HepG2 (cell line): ENCODE data around the gene HID1. TPM values are rescaled to one million over a fixed set of nuclear protein-coding genes. Genes with fewer than 3 reads are reported as not detected.

Experiments
- CHCHD3 ChIP-seq: sonication (generic); formaldehyde crosslinking; IDR thresholded peaks from 2 replicates; pipeline ENCODE4 v1.8.0; 2022; ENCODE audit warnings: mild to moderate bottlenecking, missing genetic modification reagents, moderate library complexity
- IRF2 ChIP-seq: IDR thresholded peaks from 2 replicates; pipeline ENCODE4 v1.6.1; 2018; ENCODE audit warnings: missing genetic modification reagents, missing compliant biosample characterization
- MXI1 ChIP-seq: IDR thresholded peaks from 3 replicates; pipeline ENCODE4 v1.6.1; 2012; ENCODE audit warnings: low read depth, low read length, inconsistent platforms, borderline replicate concordance
- RCOR2 ChIP-seq: IDR thresholded peaks from 2 replicates; pipeline ENCODE4 v1.6.1; 2016; ENCODE audit warnings: missing biosample characterization, missing genetic modification reagents
- ZNF121 ChIP-seq: sonication (generic); formaldehyde crosslinking; IDR thresholded peaks from 2 replicates; pipeline ENCODE4 v1.5.0; 2020; ENCODE audit warnings: mild to moderate bottlenecking, missing genetic modification reagents
- ZNF224 ChIP-seq: sonication (generic); formaldehyde crosslinking; IDR thresholded peaks from 2 replicates; pipeline ENCODE4 v1.5.0; 2020; ENCODE audit warnings: mild to moderate bottlenecking, missing genetic modification reagents
- ZNF331 ChIP-seq: sonication (generic); formaldehyde crosslinking; IDR thresholded peaks from 2 replicates; pipeline ENCODE4 v1.4.0; 2020; ENCODE audit warnings: missing genetic modification reagents
- ZNF430 ChIP-seq: sonication (generic); formaldehyde crosslinking; IDR thresholded peaks from 2 replicates; pipeline ENCODE4 v1.9.0; 2021; ENCODE audit warnings: mild to moderate bottlenecking, missing genetic modification reagents
- ZNF501 ChIP-seq: sonication (generic); formaldehyde crosslinking; IDR thresholded peaks from 2 replicates; pipeline ENCODE4 v1.5.1; 2020; ENCODE audit warnings: mild to moderate bottlenecking, moderate library complexity, missing genetic modification reagents
- ZNF576 ChIP-seq: sonication (generic); formaldehyde crosslinking; IDR thresholded peaks from 2 replicates; pipeline ENCODE4 v1.4.0; 2020; ENCODE audit warnings: mild to moderate bottlenecking, missing genetic modification reagents
- ZNF589 ChIP-seq: sonication (generic); formaldehyde crosslinking; conservative IDR thresholded peaks from 2 replicates; pipeline ENCODE4 v1.8.0; 2022; ENCODE audit warnings: mild to moderate bottlenecking, moderate library complexity, missing genetic modification reagents
- ZNF605 ChIP-seq: sonication (generic); formaldehyde crosslinking; IDR thresholded peaks from 2 replicates; pipeline ENCODE4 v1.8.0; 2022; ENCODE audit warnings: mild to moderate bottlenecking, missing genetic modification reagents
- ZNF720 ChIP-seq: sonication (generic); formaldehyde crosslinking; IDR thresholded peaks from 2 replicates; pipeline ENCODE4 v1.4.0; 2020; ENCODE audit warnings: missing genetic modification reagents
- polyA plus RNA-seq, 8 experiments: library from polyadenylated mRNA; depleted of rRNA in 3 of 8; stranded (reverse) in 7 of 8; unstranded in 1 of 8; fragments of >200 nt; fragmentation: Illumina TruSeq in 4 of 8; extraction: Trizol in 4 of 8; gene quantifications; 2 replicates each; pipeline versions ENCODE4 v1.2.1 to v1.2.3, GENCODE V29; 2011 to 2016; ENCODE audit warnings: low read depth in 4 of 8, missing spikeins in 1 of 8, mixed read lengths in 1 of 8; ENCODE audit not compliant: insufficient read depth in 1 of 8
- total RNA-seq, 5 experiments: library from RNA; depleted of rRNA; stranded (reverse); fragments of >200 nt; fragmentation: Illumina TruSeq; extraction: Trizol; gene quantifications; 2 replicates each; pipeline ENCODE4 v1.2.3, GENCODE V29; 2016; ENCODE audit warnings: low read depth in 1 of 5
- TF ChIP-seq, protein P1 (sequence below): sonication (generic); formaldehyde crosslinking; IDR thresholded peaks from 2 replicates; pipeline ENCODE4 v1.9.0; 2022; ENCODE audit warnings: missing genetic modification reagents, mild to moderate bottlenecking, borderline replicate concordance

Gene HID1
- total and polyA plus RNA-seq, 2 of the 13 experiments (the other 11 are each of a cell fraction or from before 2014, with no cell fraction given), result 2.1 to 10.6 TPM

- TF ChIP-seq, protein P1, sequence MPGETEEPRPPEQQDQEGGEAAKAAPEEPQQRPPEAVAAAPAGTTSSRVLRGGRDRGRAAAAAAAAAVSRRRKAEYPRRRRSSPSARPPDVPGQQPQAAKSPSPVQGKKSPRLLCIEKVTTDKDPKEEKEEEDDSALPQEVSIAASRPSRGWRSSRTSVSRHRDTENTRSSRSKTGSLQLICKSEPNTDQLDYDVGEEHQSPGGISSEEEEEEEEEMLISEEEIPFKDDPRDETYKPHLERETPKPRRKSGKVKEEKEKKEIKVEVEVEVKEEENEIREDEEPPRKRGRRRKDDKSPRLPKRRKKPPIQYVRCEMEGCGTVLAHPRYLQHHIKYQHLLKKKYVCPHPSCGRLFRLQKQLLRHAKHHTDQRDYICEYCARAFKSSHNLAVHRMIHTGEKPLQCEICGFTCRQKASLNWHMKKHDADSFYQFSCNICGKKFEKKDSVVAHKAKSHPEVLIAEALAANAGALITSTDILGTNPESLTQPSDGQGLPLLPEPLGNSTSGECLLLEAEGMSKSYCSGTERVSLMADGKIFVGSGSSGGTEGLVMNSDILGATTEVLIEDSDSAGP (CRISPR knock-in tag), result peak; percentile 14; the same call in 1 of the 2 replicates
- TF ChIP-seq MXI1 (0 out of 3 replicates have a peak, but pooled peaks have one; percentile 4), CHCHD3 (peak; percentile 8; the same call in 1 of the 2 replicates), ZNF501 (CRISPR knock-in tag) (peak; percentile 41; the same call in 1 of the 2 replicates), ZNF224 (CRISPR knock-in tag) (0 out of 2 replicates have a peak, but pooled peaks have one; percentile 21), ZNF331 (CRISPR knock-in tag) (0 out of 2 replicates have a peak, but pooled peaks have one; percentile 3), ZNF720 (CRISPR knock-in tag) (peak; percentile 35; the same call in 1 of the 2 replicates), ZNF605 (CRISPR knock-in tag) (peak; percentile 20; the same call in 1 of the 2 replicates), ZNF576 (0 out of 2 replicates have a peak, but pooled peaks have one; percentile 4), ZNF121 (peak; percentile 53), IRF2 (peak; percentile 7; the same call in 1 of the 2 replicates), ZNF430 (CRISPR knock-in tag) (peak; percentile 52; the same call in 1 of the 2 replicates), ZNF589 (peak; percentile 11; the same call in 1 of the 2 replicates), RCOR2 (CRISPR knock-in tag) (0 out of 2 replicates have a peak, but pooled peaks have one; percentile 4)
- TF ChIP-seq, all 625 proteins: peak for 29; not testable (repeated sequence) for 596
These were observed 10.2 kb upstream of the HID1 start (continued) for GRCh38 chr17:74982663-74983313.
